Stimulated activated CD8-positive, alpha-beta memory T cell treated with anti-CD3 and anti-CD28 coated beads, Interleukin-4, amount 100 ng/mL, for 4 hours (primary cell): ENCODE data around the gene SLC23A2.
"Not testable (repeated sequence)": the region's sequence is repeated elsewhere in the genome, so short reads cannot be mapped to it uniquely, and the experiment has no call there.

ENCODE experiments used
- DNase-seq, 2 donors: peaks; one replicate each; pipeline ENCODE4 v3.0.0-alpha.2; 2020; ENCODE audit warnings: low read depth in 2 of 2, low spot score in 1 of 2

Gene SLC23A2

GRCh38 chr20:4853004-4853403 is 148.3 kb downstream of the SLC23A2 start:
- no peak for DNase-seq

DNA sequence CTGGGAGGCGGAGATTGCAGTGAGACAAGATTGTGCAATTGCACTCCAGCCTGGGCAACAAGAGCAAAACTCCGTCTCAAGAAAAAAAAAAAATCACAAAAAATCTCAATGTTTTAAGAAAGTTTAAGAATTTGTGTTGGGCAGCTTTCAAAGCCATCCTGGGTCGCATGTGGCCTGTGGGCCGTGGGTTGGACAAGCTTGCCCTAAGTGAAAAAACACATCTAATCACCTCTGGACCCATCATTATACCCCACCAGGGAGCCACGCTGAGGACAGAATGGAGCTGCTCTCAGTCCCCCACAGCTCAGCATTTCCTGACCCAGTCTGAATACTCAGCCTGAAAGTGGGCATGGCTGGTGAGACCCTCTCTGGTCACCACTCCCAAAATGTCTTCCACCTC is 150.3 kb downstream of the SLC23A2 start:
- DNase-seq, result no peak

DNA sequence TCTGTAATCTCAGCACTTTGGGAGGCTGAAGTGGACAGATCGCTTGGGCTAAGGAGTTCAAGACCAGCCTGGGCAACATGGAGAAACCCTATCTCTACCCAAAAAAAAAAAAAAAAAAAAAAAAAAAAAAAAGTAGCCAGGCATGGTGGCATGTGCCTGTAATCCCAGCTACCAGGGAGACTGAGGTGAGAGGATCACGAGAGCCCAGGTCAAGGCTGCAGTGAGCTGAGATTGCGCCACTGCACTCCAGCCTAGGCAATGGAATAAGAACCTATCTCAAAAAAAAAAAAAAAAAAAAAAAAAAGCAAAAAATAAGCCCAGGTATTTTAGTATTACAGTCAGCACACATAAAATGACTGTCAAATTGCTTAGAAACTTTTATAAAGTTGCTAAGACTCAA is 152.5 kb downstream of the SLC23A2 start:
- not testable (repeated sequence) for DNase-seq

DNA sequence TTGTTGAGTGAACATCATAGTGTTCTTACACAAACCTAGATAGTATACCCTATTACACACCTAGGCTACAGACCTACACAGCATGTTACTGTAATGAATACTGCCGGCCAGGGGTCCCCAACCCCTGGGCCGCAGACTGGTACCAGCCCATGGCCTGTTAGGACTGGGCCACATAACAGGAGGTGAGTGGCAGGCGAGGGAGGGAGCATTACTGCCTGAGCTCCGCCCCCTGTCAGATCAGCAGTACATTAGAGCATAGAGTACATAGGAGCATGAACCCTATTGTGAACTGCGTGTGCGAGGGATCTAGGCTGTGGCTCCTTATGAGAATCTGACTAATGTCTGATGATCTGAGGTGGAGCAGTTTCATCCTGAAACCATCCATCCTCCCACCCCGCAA is 153.3 kb downstream of the SLC23A2 start:
- DNase-seq, result no peak

GRCh38 chr20:4846821-4847220 is 154.5 kb downstream of the SLC23A2 start:
- DNase-seq, result no peak

- DNase-seq, result no peak
These were observed 156.4 kb downstream of the SLC23A2 start for GRCh38 chr20:4844751-4845465.

- no peak for DNase-seq
These were observed 157.0 kb downstream of the SLC23A2 start for GRCh38 chr20:4844325-4844724.

DNA sequence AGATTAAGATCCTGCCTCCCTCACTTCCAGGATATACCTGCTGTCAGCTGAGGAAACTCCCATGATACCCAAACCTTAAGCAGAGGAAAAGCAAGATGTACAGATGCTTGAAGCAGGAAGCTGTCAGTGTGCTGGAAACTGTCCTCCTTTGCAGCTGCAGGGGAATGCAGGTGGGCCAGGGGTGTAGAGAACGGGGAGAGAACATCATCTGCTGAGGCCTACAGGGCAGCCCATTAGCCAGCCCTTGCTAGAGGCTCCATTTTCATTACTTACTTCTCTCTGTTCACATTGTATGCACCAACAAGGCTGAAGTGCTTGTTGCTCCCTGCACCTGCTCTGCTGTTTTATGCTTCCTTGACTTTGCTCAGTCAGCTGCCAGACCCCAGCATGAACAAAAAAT is 160.5 kb downstream of the SLC23A2 start:
- DNase-seq, result no peak

GRCh38 chr20:4838526-4838925 is 162.8 kb downstream of the SLC23A2 start:
- DNase-seq, result no peak

- no peak for DNase-seq
These were observed 163.6 kb downstream of the SLC23A2 start for GRCh38 chr20:4837760-4838159.

DNA sequence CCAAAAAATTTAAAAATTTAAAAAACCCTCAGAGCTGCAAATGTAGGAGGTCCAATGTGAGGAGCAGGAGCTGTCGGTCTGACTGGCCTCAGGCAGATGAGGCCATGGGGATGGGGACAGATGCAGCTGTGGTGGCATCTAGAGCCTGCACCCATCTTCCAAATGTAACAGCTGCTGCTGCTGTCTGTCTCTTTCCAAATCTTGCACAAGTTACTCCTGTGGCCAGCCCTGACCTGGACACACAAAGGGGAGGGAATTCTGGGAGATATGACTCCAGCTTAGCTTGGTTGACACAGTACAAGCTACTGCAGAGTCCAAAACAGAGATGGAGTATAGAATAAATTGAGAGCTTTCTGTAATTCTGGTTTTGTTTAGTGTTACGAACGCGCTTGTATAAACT is 164.4 kb downstream of the SLC23A2 start:
- no peak for DNase-seq

GRCh38 chr20:4836473-4836872 is 164.8 kb downstream of the SLC23A2 start:
- no peak for DNase-seq

DNA sequence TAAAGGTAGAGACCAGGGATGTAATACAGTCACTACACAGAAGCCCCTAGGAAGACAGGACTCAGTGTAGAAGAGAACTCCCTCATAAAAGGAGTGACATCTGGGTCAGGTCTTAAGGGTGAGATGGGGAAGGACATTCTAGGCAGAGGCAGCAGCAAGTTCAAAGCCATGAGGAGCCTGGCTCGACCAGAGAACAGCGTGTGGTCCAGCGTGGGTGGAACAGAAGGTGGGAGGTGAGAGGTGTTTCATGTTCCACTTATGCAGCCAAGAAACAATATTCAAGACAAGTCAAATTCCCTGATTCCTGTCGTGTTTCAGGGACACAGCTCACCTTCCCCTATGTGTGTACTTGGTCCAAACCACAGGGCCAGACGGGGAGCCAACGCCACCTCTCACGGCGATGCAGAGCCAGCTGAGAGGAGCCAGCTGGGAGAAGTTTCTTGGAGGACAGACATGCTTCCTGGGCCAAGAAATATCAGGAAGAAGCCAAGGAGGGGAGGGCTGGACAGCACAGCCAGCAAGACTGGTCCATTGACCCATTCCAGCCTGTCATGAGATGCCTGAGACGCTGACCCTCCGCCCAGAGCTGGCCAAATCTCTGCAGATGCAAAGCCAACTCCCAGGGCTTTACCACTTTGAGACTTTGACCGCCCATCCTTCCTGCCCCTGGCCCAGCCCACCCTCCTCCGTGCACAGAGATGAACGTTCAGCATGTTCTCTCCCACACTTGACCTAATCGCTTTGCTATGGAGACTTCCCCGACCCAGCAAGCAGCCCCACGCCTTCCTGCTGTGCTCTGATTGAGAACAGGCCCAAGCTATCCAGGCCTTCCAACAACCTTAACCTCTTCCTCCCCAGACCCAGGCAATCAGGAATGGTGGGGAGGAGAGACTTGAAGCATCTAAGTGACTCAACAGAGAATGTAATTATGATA is 165.8 kb downstream of the SLC23A2 start:
- no peak for DNase-seq

GRCh38 chr20:4833074-4833728 is 168.1 kb downstream of the SLC23A2 start:
- no peak for DNase-seq

GRCh38 chr20:4832469-4832868 is 168.8 kb downstream of the SLC23A2 start:
- no peak for DNase-seq

DNA sequence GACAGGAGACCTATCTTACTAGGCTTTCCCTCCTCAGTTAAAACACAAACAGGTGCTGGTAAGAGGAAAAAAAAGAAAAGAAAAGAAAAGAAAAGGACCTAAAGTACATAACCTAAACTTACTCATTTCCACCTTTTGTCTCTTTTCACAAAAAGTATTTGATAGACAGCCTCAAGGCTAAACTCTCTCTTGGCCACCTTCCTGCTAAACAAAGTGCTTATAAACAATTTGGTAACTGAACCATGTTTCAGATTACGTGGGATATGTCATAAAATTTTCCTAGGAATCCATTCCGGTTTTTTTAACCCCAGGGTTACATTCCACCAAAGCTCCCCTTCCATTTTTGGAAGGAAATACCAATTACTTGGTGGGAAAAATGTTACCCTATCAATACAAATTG is 170.6 kb downstream of the SLC23A2 start:
- no peak for DNase-seq

- no peak for DNase-seq
These were observed 171.1 kb downstream of the SLC23A2 start for GRCh38 chr20:4830259-4830658.

DNA sequence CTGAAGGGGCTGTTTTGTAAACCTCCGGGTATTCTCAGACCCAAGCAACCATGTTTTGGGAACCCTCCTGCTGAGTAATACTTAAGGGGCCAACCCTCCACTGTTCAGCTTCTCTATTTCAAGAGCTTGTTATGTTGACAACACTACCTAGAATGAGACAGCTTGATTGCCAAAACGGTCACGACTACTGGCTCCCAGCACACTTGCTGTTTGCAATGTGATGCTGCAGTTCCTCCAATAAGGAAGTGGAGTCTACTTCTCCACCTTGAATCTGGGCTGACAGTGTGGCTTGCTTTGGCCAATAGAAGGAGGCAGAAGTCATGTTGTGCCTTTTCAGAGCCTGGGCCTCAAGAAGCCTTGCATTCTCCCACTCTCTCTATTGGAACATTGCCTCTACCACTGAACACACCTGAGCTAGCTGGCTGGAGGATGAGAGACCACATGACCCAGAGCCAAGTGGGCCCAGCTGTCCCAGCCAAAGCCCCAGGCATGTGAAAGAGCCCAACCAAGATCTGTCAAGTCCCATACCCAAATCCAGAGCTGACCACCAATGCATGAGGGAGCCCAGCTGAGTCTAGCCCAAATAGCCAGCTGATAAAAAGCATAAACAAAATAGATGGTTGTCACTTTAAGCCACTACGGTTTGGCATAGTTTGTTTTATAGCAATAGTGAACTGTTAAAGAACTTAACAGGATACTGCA is 171.6 kb downstream of the SLC23A2 start:
- no peak for DNase-seq

DNA sequence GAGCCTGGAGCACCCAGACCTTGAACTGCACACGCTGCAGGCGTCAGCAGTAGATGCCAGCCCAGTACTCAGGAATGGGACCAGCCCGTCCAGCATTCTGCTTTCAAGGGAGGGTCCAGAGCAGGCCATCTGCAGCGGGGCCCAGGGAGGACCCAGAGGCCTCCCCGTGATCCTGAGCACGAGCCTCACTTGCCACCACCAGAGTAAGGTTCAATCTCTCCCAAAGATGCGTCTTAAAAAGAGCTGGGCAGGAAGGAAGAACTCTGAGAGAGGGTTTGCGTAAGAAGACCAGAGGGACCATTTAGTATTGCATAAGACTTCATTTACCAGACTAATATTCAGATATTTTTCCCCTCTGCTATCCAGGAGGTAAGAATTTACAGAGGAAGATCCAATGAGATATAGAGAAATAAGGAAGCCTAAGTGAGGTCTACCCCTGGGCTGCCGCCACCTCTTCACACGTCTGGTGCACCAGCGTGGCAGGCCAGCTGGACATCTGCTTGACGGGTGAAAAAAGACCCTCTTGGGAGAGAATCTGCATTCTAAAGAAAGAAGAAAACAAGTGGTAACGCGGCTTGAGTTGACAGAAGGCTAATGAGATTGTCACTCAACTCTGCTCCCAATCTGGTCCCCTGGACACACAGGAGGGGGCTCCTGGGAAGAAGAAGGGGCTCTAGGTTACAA is 172.3 kb downstream of the SLC23A2 start:
- no peak for DNase-seq

GRCh38 chr20:4821590-4821989 is 179.7 kb downstream of the SLC23A2 start:
- no peak for DNase-seq
